ENCODE results near the gene HPN.

DNA sequence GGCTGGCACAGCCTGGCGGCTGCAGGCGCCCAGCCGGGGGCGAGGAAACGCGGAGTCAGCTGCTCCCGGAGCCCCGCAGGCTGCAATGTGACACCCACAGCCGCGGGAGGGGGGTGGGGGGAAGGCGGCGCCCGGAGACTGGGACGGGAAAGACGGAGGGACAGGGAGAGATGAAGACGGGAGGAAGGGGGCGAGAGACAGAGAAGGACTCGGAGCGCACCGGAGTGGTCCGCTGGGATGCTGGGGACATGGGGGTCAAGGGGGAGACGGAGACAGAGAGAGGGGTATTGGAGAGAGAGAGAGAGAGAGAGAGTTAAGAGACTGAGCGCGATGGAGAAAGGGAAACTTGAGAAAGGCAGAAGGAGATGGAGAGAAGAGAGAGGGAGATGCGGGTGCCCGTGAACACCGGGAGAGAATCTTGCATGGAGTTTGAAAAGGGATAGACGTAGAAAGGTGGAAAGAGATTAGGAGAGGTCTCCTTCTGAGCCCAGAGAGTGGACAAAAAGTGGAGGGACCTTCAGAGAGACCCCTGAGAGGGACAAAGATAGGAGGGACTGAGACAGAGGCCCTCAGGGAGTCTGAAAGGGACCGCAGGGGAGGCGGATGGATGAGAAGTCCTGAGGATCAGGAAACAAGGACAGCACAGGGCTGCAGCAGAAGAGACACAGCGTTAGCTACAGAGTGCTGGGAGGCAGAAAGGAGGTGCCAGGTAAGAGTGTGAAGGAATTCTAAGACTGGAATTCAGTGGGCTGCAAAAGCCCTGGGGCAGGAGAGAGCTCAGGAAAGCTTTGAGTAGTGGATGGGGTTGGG is 10.2 kb upstream of the HPN start:
- no peak for TF ChIP-seq CTCF (IDR thresholded peaks at IDR 0.05; ENCODE audit: poor library complexity)
- no peak for TF ChIP-seq EZH2phosphoT487 (IDR thresholded peaks at IDR 0.05; ENCODE audit: low read depth, severe bottlenecking, unreplicated experiment)
